GM18502 (cell line): ENCODE results near the gene DYNC2LI1.

Experiments used
- ATAC-seq: cut with Tn5 transposase; IDR thresholded peaks from one replicate; pipeline ENCODE4 v1.9.1; 2021; ENCODE audit warnings: mild to moderate bottlenecking; ENCODE audit not compliant: unreplicated experiment, poor library complexity

The DYNC2LI1 gene

GRCh38 chr2:43810888-43811287 lies 37.0 kb downstream of the DYNC2LI1 start:
- no peak for ATAC-seq

- no peak for ATAC-seq
These were observed 38.2 kb downstream of the DYNC2LI1 start for GRCh38 chr2:43812006-43812405.

GRCh38 chr2:43812947-43813346 lies 39.1 kb downstream of the DYNC2LI1 start:
- no peak for ATAC-seq

- no peak for ATAC-seq
These were observed 40.9 kb downstream of the DYNC2LI1 start for GRCh38 chr2:43814711-43815110.

- no peak for ATAC-seq
These were observed 44.9 kb downstream of the DYNC2LI1 start for GRCh38 chr2:43818761-43819160.

GRCh38 chr2:43819491-43820163 lies 45.8 kb downstream of the DYNC2LI1 start:
- ATAC-seq = no peak

- ATAC-seq = no peak
These were observed 49.0 kb downstream of the DYNC2LI1 start for GRCh38 chr2:43822839-43823238.

GRCh38 chr2:43823751-43824150 lies 49.9 kb downstream of the DYNC2LI1 start:
- no peak for ATAC-seq

GRCh38 chr2:43824512-43824911 lies 50.7 kb downstream of the DYNC2LI1 start:
- ATAC-seq = no peak

GRCh38 chr2:43824951-43825493 lies 51.2 kb downstream of the DYNC2LI1 start:
- no peak for ATAC-seq

- ATAC-seq = no peak
These were observed 52.0 kb downstream of the DYNC2LI1 start for GRCh38 chr2:43825841-43826240.

GRCh38 chr2:43826305-43827250 lies 52.7 kb downstream of the DYNC2LI1 start:
- no peak for ATAC-seq

GRCh38 chr2:43831543-43832294 lies 57.9 kb downstream of the DYNC2LI1 start:
- no peak for ATAC-seq

- ATAC-seq = no peak
These were observed 58.6 kb downstream of the DYNC2LI1 start for GRCh38 chr2:43832457-43832856.

- ATAC-seq = no peak
These were observed 63.2 kb downstream of the DYNC2LI1 start for GRCh38 chr2:43837033-43837432.

GRCh38 chr2:43837831-43838559 lies 64.2 kb downstream of the DYNC2LI1 start:
- ATAC-seq = no peak

- no peak for ATAC-seq
These were observed 64.9 kb downstream of the DYNC2LI1 start, which contains the start of the genes ABCG5 and ABCG8 for GRCh38 chr2:43838560-43839267. Gene ABCG5, minus strand, starts transcription at chr2:43838839. Its CDS starts 160 bp downstream, at chr2:43838679. Gene ABCG8, plus strand, starts transcription at chr2:43838971. Its CDS starts 83 bp downstream, at chr2:43839054.

GRCh38 chr2:43839776-43840564 lies 66.1 kb downstream of the DYNC2LI1 start:
- no peak for ATAC-seq
